GM19395 (cell line): ENCODE measurements around the gene KDM6B.

Source experiments
- ATAC-seq: cut with Tn5 transposase; IDR thresholded peaks from one replicate; pipeline ENCODE4 v1.9.1; 2021; ENCODE audit warnings: mild to moderate bottlenecking, moderate library complexity; ENCODE audit not compliant: unreplicated experiment

KDM6B gene

DNA sequence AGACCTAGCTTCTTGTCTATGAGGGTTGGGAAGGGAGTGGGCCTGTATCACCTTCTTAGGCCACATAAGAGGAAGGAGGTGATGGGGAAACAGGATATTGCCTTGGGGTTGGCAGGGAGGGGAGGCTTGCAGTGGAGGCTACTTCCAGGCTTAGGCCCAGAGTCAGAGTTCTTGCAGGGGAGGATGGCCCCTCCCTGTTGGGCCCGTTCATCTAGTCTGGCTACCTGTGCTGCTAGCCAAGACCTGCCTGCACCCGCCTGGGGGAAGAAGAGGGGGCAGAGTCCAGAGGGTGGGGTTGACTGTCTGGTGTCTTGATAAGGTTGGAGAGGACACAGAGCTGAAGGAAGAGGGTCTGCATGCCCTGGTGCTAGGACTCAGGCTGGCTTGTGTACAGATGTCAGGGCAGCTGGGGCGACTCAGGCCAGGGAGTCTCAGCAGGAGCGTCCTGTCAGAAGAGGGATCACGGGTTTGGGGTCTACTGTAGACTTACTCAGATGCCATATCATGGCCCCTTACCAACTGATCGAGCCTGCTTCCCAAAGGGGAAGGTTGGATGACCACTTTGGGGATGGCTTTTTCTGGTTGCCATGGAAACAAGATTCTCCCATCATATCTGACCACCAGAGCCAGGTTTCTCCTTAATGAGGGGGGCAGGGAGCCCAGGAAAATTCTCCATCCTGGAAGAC, 5.3 kb downstream of the KDM6B start:
- ATAC-seq, result no peak

- no peak for ATAC-seq
Measured at GRCh38 chr17:7839876-7840261, 5.9 kb downstream of the KDM6B start.

DNA sequence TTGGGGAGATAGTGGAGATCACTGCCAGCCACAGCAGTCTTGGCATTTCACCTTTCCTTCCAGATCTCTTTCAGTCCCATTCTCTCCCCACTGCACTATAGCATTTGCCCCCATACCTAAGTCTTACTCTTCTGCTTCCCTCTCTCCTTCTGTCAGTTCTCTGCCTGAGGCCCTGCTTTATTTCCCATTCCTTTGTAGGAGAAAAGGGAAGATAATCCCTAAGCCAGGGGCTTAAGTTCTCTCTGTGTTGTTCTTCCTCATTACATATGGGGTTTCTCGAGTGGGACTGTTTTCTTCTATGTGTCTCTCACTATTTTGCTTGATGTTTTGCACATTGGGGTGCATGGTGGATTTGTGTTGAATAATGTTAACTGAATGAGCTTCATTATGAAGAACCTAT, 6.4 kb downstream of the KDM6B start:
- ATAC-seq, result no peak

- no peak for ATAC-seq
Measured at GRCh38 chr17:7840875-7841274, 6.9 kb downstream of the KDM6B start.

DNA sequence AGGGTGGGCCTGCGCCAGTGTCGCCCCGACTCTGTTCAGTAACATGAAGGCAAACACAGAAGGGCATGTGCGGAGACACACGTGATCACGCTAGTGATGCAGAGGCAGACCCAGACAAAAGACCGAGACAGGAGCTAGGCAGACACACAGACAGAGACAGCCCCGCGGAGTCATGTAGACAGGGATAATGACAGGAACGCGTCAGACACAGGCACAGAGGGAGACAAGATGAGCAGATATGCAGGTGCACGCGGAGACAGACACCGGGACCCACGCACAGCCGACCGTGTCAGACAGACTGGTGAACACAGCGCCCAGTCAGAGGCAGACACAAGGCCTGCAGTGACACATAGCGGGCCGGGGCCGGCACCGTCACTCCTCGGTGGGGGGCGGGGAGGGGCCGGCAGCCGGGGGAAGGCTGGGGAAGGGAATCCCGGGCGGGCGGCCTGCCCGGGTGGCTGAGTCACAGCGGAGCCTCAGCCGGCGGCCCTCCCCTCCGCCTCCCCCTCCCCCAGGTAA, 7.4 kb downstream of the KDM6B start:
- peak; percentile 5 for ATAC-seq

DNA sequence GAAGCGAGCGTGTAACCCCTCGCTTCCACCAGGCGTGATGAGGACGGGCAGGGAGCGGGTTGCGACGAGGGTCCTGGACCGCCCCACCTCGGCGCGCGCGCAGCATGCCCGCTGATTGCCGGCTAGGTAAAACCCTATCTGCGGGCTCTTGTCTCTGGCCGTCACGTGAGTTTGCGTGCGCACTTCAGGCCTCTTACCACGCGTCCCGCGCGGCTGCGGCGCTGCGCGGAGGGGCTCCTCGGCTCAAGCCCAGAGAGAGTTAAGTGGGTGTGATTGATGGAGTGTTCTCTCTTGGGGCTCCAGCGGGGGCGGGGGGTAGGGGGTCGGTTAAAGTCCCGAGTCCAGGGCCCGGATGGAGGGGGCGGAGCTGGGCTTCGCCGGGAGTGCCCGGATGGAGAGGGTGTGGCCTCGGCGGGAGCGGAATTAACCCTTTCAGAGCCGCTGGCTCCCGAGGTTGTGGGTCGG, 7.9 kb downstream of the KDM6B start:
- peak; percentile 22 for ATAC-seq

- ATAC-seq, result peak; percentile 29
Measured at GRCh38 chr17:7842380-7843256, 8.6 kb downstream of the KDM6B start.

DNA sequence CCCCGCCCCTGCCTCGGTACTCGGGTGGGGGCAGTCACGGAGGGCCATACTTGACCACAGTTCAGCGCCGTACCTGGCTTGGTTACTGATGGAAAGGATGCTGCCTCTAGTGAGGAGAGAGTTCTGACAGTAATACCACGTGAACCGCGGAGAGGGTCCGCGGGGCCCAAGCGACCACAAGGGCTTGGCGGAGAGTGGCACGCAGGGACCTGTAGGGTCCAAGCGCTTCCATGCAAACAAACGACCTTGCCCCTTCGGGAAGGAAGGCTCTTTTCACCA, 9.2 kb downstream of the KDM6B start:
- no peak for ATAC-seq

DNA sequence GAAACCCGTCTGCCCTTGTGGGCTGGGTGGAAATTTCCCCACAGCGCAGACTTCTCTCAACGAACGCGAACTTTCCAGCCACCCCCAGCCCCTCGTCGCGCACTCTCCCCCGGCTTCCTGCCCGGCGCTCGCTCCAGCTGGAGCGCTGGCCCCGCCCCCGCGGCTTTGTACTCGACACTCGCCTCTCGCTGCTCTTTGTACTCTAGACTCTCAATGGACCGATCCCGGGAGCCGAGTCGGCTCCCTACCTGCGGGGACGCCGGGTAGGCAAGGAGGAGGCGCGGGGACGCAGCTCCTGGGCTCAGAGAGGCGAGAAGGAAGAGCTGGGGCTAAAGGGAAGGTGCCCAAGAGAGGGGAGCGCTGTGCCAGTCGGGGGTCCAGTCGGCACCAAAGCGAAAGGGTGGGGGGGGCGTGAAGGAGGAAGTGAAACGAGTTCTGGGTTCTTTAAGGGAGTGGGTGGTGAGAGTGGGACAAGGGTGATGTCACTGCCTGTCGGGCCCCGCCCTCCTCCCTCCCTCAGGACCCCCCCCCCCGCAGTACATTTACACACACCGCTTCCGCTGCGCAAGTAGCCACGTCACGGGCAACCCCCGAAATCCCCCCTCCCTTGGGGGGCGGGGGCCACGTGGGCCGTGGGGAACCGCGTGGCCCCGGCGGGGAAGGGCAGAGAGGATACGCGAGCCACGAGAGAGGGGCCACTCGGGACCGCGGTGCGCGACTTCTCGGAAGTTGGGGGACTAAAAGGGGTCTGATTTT, 9.7 kb downstream of the KDM6B start:
- peak; percentile 33 for ATAC-seq

- ATAC-seq, result peak; percentile 52
Measured at GRCh38 chr17:7844292-7845154, 10.5 kb downstream of the KDM6B start.

DNA sequence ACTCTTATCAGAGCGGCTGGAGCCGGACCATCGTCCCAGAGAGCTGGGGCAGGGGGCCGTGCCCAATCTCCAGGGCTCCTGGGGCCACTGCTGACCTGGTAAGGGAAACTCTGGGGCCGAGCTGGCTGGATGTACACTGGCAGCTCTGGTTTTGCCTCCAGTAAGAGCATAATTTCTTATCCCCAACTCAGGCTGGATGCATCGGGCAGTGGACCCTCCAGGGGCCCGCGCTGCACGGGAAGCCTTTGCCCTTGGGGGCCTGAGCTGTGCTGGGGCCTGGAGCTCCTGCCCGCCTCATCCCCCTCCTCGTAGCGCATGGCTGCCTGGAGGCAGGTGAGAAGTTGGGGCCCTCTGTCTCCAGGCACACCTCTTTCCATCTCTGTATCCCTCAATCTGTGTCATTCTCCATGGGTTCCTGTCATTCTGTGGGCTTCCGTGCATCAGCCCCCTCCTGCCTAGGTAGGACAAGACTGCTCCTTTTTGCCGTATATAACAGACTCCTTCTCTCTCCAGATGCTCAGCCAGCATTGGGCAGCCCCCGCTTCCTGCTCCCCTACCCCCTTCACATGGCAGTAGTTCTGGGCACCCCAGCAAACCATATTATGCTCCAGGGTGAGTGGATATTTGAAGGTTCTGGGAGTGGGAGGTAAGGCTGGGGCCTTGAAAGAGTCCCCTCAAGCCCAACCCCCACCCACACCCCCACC, 11.5 kb downstream of the KDM6B start:
- no peak for ATAC-seq

DNA sequence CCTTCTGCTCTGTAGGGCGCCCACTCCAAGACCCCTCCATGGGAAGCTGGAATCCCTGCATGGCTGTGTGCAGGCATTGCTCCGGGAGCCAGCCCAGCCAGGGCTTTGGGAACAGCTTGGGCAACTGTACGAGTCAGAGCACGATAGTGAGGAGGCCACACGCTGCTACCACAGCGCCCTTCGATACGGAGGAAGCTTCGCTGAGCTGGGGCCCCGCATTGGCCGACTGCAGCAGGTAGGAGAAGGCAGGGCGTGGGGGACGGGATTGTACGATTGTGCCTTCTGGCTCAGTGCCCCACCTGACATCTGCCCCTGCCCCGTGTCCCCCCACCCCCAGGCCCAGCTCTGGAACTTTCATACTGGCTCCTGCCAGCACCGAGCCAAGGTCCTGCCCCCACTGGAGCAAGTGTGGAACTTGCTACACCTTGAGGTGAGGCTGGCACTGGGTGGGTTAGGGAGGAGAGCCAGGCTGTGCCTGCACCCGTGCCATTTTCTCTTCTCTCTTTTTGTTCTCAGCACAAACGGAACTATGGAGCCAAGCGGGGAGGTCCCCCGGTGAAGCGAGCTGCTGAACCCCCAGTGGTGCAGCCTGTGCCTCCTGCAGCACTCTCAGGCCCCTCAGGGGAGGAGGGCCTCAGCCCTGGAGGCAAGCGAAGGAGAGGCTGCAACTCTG, 12.2 kb downstream of the KDM6B start:
- ATAC-seq, result no peak

DNA sequence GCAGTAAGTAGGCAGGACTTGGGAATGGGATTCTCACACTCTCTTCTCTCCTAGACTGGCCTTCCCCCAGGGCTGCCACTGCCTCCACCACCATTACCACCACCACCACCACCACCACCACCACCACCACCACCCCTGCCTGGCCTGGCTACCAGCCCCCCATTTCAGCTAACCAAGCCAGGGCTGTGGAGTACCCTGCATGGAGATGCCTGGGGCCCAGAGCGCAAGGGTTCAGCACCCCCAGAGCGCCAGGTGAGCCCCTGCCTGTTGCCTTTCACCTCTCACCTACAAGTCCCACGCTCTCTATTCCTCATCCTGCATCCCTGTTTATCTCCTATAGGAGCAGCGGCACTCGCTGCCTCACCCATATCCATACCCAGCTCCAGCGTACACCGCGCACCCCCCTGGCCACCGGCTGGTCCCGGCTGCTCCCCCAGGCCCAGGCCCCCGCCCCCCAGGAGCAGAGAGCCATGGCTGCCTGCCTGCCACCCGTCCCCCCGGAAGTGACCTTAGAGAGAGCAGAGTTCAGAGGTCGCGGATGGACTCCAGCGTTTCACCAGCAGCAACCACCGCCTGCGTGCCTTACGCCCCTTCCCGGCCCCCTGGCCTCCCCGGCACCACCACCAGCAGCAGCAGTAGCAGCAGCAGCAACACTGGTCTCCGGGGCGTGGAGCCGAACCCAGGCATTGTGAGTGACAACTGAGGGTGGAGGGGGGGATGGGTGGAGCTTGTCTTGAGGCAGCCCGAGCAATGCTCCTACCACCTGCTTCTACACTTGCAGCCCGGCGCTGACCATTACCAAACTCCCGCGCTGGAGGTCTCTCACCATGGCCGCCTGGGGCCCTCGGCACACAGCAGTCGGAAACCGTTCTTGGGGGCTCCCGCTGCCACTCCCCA, 13.0 kb downstream of the KDM6B start:
- ATAC-seq, result no peak

GRCh38 chr17:7848131-7848579, 14.1 kb downstream of the KDM6B start:
- no peak for ATAC-seq

- ATAC-seq, result no peak
Measured at GRCh38 chr17:7848739-7849129, 14.7 kb downstream of the KDM6B start.

DNA sequence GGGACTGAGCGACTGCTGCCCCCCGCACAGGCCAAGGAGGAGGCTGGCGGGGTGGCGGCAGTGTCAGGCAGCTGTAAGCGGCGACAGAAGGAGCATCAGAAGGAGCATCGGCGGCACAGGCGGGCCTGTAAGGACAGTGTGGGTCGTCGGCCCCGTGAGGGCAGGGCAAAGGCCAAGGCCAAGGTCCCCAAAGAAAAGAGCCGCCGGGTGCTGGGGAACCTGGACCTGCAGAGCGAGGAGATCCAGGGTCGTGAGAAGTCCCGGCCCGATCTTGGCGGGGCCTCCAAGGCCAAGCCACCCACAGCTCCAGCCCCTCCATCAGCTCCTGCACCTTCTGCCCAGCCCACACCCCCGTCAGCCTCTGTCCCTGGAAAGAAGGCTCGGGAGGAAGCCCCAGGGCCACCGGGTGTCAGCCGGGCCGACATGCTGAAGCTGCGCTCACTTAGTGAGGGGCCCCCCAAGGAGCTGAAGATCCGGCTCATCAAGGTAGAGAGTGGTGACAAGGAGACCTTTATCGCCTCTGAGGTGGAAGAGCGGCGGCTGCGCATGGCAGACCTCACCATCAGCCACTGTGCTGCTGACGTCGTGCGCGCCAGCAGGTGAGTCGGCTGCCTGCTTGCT, 15.2 kb downstream of the KDM6B start:
- no peak for ATAC-seq

- ATAC-seq, result no peak
Measured at GRCh38 chr17:7849751-7850504, 15.9 kb downstream of the KDM6B start.
